HG02623 (cell line): ENCODE measurements around the gene USP40.

Experiments
- ATAC-seq: cut with Tn5 transposase; IDR thresholded peaks from one replicate; pipeline ENCODE4 v1.9.1; 2021; ENCODE audit warnings: moderate library complexity; ENCODE audit not compliant: unreplicated experiment

The USP40 gene

GRCh38 chr2:233563663-233564430 is 2.7 kb downstream of the USP40 start:
- ATAC-seq, result no peak

- no peak for ATAC-seq
These were observed 9.5 kb downstream of the USP40 start for GRCh38 chr2:233556881-233557736.

GRCh38 chr2:233553366-233553765 is 13.2 kb downstream of the USP40 start:
- ATAC-seq, result no peak

- ATAC-seq, result no peak
These were observed 15.1 kb downstream of the USP40 start for GRCh38 chr2:233551491-233551890.

GRCh38 chr2:233546774-233547173 is 19.8 kb downstream of the USP40 start:
- ATAC-seq, result no peak

GRCh38 chr2:233546101-233546500 is 20.5 kb downstream of the USP40 start:
- no peak for ATAC-seq

GRCh38 chr2:233544200-233544610 is 22.4 kb downstream of the USP40 start:
- ATAC-seq, result no peak

GRCh38 chr2:233542507-233542906 is 24.1 kb downstream of the USP40 start:
- ATAC-seq, result no peak

GRCh38 chr2:233538741-233539140 is 27.8 kb downstream of the USP40 start:
- no peak for ATAC-seq

GRCh38 chr2:233535271-233535670 is 31.3 kb downstream of the USP40 start:
- ATAC-seq, result no peak

- no peak for ATAC-seq
These were observed 33.6 kb downstream of the USP40 start for GRCh38 chr2:233532971-233533370.

- ATAC-seq, result no peak
These were observed 34.6 kb downstream of the USP40 start for GRCh38 chr2:233531955-233532354.

GRCh38 chr2:233530381-233530780 is 36.2 kb downstream of the USP40 start:
- no peak for ATAC-seq

- no peak for ATAC-seq
These were observed 38.4 kb downstream of the USP40 start for GRCh38 chr2:233528182-233528581.

- no peak for ATAC-seq
These were observed 40.8 kb downstream of the USP40 start for GRCh38 chr2:233525791-233526190.

- ATAC-seq, result peak; percentile 67
These were observed 46.6 kb downstream of the USP40 start for GRCh38 chr2:233519787-233520611.

- ATAC-seq, result no peak
These were observed 52.5 kb downstream of the USP40 start for GRCh38 chr2:233513953-233514655.

GRCh38 chr2:233503947-233504637 is 62.5 kb downstream of the USP40 start:
- no peak for ATAC-seq

GRCh38 chr2:233503481-233503880 is 63.1 kb downstream of the USP40 start:
- no peak for ATAC-seq
